GM19467 (cell line): ENCODE results near the gene TNFAIP2.

Source experiments
- ATAC-seq: cut with Tn5 transposase; IDR thresholded peaks from one replicate; pipeline ENCODE4 v1.9.1; 2021; ENCODE audit warnings: mild to moderate bottlenecking, moderate library complexity; ENCODE audit not compliant: unreplicated experiment

TNFAIP2 gene

DNA sequence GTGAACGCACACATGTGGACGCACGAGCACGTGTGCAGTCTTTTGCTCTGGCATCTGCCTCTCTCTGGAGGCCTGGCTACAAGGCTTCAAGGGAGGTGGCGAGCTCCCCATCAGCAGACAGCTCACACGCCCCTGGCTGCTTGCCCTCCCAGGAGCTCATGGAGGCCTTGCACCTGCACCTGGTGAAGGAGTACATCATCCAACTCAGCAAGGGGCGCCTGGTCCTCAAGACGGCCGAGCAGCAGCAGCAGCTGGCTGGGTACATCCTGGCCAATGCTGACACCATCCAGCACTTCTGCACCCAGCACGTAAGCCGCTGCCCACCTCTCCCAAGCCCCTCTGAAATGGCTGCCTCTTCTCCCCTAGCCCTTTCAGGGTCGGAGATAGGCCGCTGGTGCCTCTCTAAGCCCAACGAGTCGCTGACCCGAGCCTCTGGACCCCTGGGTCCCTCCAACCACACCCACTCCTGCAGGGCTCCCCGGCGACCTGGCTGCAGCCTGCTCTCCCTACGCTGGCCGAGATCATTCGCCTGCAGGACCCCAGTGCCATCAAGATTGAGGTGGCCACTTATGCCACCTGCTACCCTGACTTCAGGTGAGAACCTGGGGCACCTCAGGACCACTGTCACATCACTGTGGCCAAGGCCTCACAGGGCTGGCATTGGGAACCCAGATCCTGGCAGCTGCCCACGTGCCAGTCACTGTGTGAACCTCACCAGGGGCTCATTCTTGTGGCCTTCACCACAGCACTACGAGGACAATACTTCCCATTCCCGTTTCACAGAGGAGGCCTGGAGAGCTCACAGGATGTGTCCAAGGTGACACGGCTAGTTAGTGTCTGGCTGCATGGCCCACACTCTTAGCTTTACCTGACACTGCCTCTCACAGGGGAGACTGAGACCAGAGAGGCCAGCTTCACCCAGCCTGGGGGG, 10.2 kb downstream of the TNFAIP2 start:
- no peak for ATAC-seq

- no peak for ATAC-seq
Observed at GRCh38 chr14:103134405-103134804, 11.1 kb downstream of the TNFAIP2 start.

DNA sequence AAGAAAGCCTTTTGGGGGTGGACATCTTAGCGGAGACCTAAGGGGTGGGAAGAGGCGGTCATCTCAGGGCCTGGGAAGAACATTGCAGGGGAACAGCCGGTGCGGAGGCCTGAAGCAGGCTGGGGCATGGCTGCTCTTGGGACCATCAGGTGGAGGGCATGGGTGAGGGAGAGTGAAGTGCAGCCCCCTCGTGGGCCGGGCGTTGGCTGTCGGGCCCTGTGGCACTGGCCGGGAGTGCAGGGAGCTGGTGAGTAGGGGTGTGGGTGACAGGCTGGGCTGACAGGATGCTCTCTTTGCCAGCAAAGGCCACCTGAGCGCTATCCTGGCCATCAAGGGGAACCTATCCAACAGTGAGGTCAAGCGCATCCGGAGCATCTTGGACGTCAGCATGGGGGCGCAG, 11.7 kb downstream of the TNFAIP2 start:
- ATAC-seq = no peak

DNA sequence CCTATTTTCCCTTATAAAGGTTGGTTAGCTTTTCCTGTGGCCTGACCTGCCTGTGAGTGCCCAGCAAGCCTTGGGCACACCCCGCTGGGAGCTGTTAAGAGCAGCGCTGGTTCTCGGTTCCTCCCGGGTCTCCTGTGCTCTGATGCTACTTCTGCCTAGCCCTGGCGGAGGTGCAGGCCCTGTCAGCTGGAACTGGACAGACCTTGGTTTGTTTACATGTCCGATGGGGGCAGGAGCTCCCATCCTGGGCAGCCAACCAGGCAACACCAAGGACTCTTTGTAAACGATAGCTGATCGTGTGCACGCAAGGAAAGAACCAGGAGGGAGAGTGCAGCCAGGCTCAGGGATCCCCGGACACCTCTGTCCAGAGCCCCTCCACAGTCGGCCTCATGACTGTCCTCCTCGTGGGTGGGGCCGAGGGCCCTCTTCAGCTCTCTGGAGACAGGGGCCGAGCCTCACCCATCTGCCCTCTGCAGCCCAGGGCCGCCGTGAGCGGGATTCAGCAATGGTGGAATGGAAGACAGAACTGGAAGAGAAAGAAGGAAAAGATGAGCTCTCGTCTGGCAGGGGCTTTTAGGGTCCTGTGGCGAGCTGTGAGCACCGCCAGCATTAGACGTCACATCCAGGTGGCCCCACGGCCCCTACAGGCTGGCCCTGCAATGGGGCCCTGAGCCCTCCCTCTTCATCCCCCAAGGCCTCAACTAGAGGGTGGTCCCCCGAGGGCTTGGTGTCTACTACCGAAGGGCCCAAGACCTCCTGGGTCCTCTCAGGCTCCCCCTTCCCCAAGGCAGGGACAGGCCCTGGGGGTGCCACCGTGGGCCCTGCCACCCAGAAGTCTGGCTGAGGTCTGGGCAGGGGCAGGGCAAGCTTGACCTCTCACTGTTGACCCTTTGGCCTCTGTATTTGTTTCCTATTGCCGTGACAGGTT, 12.3 kb downstream of the TNFAIP2 start:
- no peak for ATAC-seq

DNA sequence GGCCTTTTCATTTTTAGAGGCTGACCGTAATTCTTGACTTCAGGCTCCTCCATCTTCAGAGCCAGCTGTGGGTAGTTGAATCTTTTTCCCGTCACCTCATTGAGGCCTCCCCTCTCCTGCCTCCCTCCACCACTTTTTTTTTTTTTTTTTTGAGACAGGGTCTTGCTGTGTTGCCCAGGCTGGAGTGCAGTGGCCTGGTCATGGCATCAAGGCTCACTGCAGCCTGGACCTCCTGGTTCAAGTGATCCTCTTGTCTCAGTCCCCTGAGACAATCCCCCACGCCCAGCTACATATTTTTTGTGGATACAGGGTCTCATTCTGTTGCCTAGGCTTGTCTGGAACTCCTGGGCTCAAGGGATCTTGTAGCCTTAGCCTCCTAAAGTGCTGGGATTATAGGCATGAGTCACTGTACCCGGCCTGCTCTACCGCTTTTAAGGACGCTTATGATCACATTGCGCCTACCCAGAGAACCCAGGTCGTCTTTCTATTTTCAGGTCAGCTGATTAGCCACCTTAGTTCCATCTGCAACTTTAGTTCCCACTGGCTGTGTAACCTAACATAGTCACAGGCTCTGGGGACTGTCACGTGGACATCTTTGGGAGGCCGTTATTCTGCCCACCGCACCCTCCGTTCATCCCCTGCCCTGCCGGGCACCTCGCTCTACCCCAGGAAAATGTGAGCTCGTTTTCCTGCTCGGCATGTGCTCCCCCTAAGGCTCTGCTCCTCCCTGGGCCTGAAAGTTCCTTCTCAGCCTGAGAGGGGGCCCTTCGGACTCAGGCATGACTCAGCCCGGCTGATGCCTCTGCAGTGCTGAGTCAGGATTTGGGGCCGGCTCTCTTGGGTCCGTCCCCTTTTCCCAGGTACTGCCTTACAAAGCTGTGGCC, 13.4 kb downstream of the TNFAIP2 start:
- ATAC-seq = no peak

DNA sequence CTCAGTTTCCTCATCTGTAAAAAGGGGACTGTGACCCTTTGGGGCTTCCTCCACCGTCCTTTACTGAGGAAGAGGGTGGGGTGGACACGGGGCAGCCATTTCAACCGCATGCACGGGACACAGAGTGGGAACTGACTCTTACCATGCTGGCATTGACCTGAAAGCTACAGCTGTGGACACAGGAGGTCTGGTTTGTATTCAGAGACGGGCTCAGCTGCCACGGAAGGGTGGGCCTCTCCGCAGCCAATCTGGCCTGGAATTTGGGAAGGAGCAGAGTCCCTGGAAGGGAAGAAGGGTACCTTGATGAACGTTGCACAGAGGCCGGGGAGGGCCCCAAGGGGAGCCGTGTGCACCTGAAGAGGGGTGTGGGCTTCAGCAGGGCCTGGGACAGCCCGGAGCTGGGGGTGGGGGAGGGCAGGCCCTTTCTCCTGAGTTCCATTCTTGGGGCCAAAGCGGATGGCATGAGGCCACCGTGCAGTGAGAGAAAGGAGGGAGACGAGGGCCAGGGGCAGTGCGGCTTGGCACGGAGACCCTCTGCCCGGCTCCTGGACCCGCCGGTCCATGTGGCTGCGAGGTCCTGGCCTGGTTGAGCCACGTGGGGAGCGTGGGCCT, 14.5 kb downstream of the TNFAIP2 start:
- no peak for ATAC-seq

- no peak for ATAC-seq
Observed at GRCh38 chr14:103138301-103139131, 15.3 kb downstream of the TNFAIP2 start.

DNA sequence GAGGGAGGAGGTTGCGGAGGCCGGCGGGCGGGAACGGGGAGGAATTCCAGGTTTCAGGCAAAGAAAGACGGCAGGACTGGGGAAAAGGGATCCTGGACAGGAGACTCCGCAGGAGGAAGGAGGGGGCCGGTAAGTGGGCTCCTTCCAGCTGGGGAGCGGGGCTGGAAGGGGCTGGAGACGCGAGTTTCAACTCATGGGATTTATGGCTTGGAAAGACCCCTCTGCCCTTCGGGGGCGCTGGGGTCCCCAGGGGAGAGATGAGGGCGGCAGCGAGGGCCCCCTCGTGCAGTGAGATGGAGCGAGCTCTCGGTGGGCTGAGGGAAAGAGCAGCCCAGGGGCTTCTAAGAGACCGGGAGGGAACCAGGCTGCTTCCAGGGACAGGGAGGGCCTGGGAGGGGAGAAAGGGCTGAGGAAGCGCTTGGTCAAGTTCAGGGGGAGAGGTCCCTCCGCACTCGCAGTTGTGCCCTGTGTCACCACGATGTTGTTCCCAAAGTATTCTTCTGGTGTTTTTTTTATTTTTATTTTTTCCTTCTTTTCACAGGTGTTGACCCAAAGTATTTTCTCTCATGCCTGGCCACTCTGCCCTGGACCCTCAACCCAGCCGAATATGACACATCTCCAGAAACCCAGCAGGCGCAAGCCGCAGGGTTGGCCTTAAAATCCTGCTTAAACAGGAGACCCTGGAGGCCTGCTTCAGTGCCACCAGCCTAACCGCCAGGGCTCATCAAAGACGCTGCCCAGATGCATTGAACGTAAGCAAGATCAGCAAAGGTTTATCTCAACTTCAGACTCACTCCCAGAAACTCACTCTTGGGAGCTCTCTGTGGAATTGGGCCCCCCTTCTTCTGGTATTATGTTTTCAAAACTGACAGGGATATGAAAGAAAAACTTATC, 16.1 kb downstream of the TNFAIP2 start:
- ATAC-seq = no peak

- ATAC-seq = no peak
Observed at GRCh38 chr14:103140316-103141109, 17.3 kb downstream of the TNFAIP2 start.

GRCh38 chr14:103141117-103141796, 18.0 kb downstream of the TNFAIP2 start:
- ATAC-seq = no peak

GRCh38 chr14:103142026-103142425, 18.8 kb downstream of the TNFAIP2 start:
- ATAC-seq = no peak

DNA sequence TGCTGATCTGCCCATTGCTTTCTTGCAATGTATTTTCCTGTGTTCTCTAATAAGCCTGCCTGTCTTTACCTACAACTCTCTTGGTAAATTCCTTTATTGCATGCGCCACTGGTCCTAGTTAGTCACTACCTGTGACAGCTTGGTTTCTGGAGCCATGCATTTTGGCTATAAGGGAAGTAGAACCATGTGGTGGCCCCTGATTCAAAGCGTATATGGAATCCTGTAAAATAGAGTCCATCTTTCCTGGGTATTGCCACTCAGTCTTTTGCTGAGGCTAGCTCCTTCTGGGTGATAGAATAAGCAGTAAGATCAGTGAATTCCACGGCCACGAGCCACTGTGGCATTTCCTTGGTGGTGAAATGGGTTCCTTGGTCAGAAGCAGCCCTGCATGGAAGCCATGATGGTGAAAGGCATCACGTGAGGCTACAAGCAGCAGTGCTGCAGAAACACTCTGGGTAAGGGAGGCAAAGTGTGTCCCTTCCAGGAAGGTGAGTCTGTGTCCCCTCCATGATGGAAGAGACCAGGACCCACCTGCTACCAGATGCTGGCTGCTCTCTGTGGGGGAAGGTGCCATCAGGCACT, 19.6 kb downstream of the TNFAIP2 start:
- no peak for ATAC-seq

DNA sequence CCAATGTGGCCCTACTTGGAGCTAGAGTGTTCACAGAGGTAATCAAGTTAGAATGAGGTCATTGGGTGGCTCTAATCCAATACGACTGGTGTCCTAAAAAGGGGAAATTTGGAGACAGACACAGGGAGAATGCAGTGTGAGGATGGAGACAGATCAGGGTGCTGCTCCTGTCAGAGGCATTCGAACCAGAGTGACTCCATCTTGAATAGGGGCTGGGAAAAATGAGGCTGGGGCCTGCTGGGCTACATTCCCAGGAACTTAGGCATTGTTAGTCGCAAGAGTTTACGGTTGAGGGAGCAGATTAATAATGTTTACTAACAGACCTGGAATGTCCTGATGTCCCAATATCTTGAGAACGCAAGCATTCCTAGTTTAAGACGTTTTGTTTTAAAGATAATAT, 20.2 kb downstream of the TNFAIP2 start:
- ATAC-seq = no peak

DNA sequence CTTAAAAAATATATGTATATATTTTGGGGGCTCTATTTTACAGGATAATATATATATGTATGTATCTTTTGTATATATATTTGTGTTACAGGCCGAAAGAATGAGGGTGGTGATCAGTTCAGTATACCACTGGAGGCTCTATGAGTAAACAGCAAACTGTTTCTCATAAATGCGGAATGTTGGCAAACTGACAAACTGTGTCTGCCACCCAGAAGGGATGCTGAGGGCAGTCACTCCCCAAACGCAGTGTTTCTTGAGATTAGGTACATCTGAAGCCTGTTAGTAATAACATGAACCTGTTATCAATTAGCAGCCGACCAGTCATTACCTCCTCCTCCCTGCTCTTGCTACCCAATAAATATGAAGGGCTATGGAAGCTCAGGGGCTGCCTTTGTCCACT, 20.8 kb downstream of the TNFAIP2 start:
- no peak for ATAC-seq

- no peak for ATAC-seq
Observed at GRCh38 chr14:103146141-103146709, 23.0 kb downstream of the TNFAIP2 start.
